Esophagus muscularis mucosa (tissue), 3 donors: Measurements from ENCODE around the gene MAPKAP1.

ENCODE experiments used
- CTCF ChIP-seq, 3 experiments: fragments of 200-600 bp in 2 of 3; fragments of 450-650 bp in 1 of 3; sonication (generic) in 2 of 3; IDR thresholded peaks; one replicate each; pipeline ENCODE4 v1.5.1; 2017 to 2019; ENCODE audit warnings: antibody characterized with exemption in 3 of 3, mild to moderate bottlenecking in 2 of 3, moderate library complexity in 1 of 3
- POLR2A ChIP-seq: fragments of 450-650 bp; IDR thresholded peaks from one replicate; pipeline ENCODE4 v1.6.1; 2017; ENCODE audit warnings: antibody characterized with exemption, moderate library complexity, mild to moderate bottlenecking, low read depth

- TF ChIP-seq CTCF (IDR thresholded peaks at IDR 0.05), result no peak
- no peak for TF ChIP-seq POLR2A
Measured at GRCh38 chr9:125701351-125701750, 5.7 kb downstream of the MAPKAP1 start.
